ENCODE results near the gene TRAPPC11. TPM values are rescaled to one million over a fixed set of nuclear protein-coding genes. Genes with fewer than 3 reads are reported as not detected.

The TRAPPC11 gene
- polyA plus RNA-seq (78.1 and 83.1 TPM in 2 replicates), polyA minus RNA-seq (128 and 159 TPM in 2 replicates)

DNA sequence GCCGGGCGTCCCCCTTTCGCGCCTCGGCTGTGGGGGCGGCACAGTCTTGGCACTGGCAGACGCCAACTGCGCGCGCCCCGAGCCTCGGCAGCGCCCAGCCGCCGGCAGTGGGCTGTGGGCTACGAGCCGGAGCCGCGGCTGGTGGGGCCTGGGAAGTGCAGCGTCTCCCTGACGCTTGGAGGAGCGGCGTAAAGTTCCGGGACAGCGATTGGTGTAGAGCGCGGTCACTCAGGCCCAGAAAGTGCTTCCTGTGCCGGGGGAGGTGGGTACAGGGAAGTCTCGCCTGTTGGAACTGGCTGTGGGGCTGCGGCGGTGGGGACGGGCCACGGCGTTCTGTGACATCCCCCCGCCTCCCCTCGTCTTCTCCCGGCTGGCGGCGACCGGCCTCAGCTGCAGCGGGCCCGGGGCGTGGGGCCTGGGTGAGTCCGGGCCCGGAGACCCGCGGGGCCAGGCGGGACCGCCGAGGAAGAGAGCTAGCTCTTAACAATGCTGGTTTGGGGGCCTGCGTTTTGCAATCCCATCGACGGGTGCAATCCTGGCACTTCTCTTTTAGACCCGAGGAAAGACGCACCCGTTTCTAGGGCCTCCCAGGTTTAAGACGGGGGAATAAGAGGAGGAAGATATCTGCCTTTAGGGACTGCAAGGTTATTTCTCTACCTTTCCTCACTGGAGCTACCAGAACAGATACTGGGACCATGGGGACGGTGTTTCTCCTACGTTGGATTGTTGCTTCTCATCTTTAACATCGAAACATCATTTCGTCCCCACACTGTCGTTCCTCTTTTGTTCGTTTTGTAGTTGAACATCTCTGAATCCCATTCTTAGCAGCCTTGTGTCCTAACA is at the start of gene TRAPPC11, which contains the start of gene RWDD4:
Gene TRAPPC11, plus strand, starts transcription at position 265 of the 843 bp plus-strand sequence. CDS start 4,575 bp downstream, outside the sequence.
Gene RWDD4, minus strand, starts transcription at position 157 of the 843 bp plus-strand sequence. CDS start 233 bp downstream, outside the sequence.
- TF ChIP-seq POLR2AphosphoS5 (IDR thresholded peaks at IDR 0.05) = peak; percentile 91
- TF ChIP-seq, protein P1, sequence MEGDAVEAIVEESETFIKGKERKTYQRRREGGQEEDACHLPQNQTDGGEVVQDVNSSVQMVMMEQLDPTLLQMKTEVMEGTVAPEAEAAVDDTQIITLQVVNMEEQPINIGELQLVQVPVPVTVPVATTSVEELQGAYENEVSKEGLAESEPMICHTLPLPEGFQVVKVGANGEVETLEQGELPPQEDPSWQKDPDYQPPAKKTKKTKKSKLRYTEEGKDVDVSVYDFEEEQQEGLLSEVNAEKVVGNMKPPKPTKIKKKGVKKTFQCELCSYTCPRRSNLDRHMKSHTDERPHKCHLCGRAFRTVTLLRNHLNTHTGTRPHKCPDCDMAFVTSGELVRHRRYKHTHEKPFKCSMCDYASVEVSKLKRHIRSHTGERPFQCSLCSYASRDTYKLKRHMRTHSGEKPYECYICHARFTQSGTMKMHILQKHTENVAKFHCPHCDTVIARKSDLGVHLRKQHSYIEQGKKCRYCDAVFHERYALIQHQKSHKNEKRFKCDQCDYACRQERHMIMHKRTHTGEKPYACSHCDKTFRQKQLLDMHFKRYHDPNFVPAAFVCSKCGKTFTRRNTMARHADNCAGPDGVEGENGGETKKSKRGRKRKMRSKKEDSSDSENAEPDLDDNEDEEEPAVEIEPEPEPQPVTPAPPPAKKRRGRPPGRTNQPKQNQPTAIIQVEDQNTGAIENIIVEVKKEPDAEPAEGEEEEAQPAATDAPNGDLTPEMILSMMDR (IDR thresholded peaks at IDR 0.05; ENCODE audit: poor library complexity, severe bottlenecking) = peak; percentile 67
- TF ChIP-seq RAD21 (conservative IDR thresholded peaks at IDR 0.05) = peak; percentile 59
- TF ChIP-seq EP300 (conservative IDR thresholded peaks at IDR 0.05; ENCODE audit: poor library complexity, severe bottlenecking) = peak; percentile 41
- TF ChIP-seq TAF1 (IDR thresholded peaks at IDR 0.05; ENCODE audit: low read depth) = peak; percentile 80
- no peak for TF ChIP-seq EZH2 (IDR thresholded peaks at IDR 0.05; ENCODE audit: borderline replicate concordance, insufficient read depth, low read length, poor library complexity, severe bottlenecking)
- TF ChIP-seq, protein P2, sequence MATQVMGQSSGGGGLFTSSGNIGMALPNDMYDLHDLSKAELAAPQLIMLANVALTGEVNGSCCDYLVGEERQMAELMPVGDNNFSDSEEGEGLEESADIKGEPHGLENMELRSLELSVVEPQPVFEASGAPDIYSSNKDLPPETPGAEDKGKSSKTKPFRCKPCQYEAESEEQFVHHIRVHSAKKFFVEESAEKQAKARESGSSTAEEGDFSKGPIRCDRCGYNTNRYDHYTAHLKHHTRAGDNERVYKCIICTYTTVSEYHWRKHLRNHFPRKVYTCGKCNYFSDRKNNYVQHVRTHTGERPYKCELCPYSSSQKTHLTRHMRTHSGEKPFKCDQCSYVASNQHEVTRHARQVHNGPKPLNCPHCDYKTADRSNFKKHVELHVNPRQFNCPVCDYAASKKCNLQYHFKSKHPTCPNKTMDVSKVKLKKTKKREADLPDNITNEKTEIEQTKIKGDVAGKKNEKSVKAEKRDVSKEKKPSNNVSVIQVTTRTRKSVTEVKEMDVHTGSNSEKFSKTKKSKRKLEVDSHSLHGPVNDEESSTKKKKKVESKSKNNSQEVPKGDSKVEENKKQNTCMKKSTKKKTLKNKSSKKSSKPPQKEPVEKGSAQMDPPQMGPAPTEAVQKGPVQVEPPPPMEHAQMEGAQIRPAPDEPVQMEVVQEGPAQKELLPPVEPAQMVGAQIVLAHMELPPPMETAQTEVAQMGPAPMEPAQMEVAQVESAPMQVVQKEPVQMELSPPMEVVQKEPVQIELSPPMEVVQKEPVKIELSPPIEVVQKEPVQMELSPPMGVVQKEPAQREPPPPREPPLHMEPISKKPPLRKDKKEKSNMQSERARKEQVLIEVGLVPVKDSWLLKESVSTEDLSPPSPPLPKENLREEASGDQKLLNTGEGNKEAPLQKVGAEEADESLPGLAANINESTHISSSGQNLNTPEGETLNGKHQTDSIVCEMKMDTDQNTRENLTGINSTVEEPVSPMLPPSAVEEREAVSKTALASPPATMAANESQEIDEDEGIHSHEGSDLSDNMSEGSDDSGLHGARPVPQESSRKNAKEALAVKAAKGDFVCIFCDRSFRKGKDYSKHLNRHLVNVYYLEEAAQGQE (IDR thresholded peaks at IDR 0.05; ENCODE audit: borderline replicate concordance) = peak; percentile 66
- TF ChIP-seq SMC3 (conservative IDR thresholded peaks at IDR 0.05; ENCODE audit: poor library complexity) = peak; percentile 52
- TF ChIP-seq MXI1 (conservative IDR thresholded peaks at IDR 0.05; ENCODE audit: poor library complexity, severe bottlenecking) = no peak
- H3K36me3 ChIP-seq (ENCODE audit: insufficient read depth, low read length) = no peaks in the 10 kb centered on the region
- H3K79me2 ChIP-seq (replicated peaks; ENCODE audit: insufficient read depth, low read length) = peaks cover 55% of the 10 kb centered on the region
- H2AFZ ChIP-seq (ENCODE audit: low read depth, low read length) = peak within 1 kb of the TSS; percentile 71
- no peaks in the 10 kb centered on the region for H3F3A ChIP-seq (ENCODE audit: insufficient read depth, low read length, poor library complexity, severe bottlenecking)
- H3K4me2 ChIP-seq (ENCODE audit: low read length) = peak within 1 kb of the TSS; percentile 81
- H4K20me1 ChIP-seq (ENCODE audit: insufficient read depth) = no peaks in the 10 kb centered on the region
- H3K9ac ChIP-seq (ENCODE audit: low read length) = peak within 1 kb of the TSS; percentile 91
- H3K27ac ChIP-seq (ENCODE audit: low read length) = peak within 1 kb of the TSS; percentile 90
- H3K4me3 ChIP-seq (ENCODE audit: low read length) = peak within 1 kb of the TSS; percentile 75
- H3K9me2 ChIP-seq (ENCODE audit: insufficient read depth, low read length) = no peaks in the 10 kb centered on the region
- no peaks in the 10 kb centered on the region for H3K27me3 ChIP-seq (ENCODE audit: insufficient read depth, low read depth, low read length)
- H3K9me3 ChIP-seq (ENCODE audit: low read length) = no peaks in the 10 kb centered on the region

DNA sequence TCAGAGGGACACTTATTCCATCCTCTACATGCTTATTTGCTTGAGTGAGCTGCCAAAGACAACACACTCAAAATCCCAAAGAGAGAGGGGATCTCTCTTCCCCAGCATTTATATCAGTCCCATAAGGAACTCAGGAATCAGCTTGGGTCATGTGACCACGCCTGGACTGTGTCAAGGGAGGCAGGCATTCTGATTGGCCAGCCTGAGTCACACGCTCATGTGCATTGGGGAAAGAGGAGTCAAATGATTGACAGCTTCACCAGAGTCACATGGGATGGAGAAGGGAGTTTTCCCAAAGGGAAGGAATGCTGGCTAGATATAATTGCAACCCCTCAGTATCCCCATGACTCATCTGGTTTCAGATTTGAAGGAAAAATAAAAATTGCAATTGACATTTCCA is 49.1 kb upstream of the TRAPPC11 start:
- H3K36me3 ChIP-seq (ENCODE audit: insufficient read depth, low read length) = no peaks in the 10 kb centered on the region

More for the DNA sequence above, 49.1 kb upstream of the TRAPPC11 start:
- H3K9ac ChIP-seq (ENCODE audit: low read length) = no peak overlapping the region
- no peak overlapping the region for H3K27ac ChIP-seq (ENCODE audit: low read length)
- H4K20me1 ChIP-seq (ENCODE audit: insufficient read depth) = no peaks in the 10 kb centered on the region
- H2AFZ ChIP-seq (ENCODE audit: low read depth, low read length) = no peak overlapping the region
- H3K9me2 ChIP-seq (ENCODE audit: insufficient read depth, low read length) = no peaks in the 10 kb centered on the region
- TF ChIP-seq, protein P2 (IDR thresholded peaks at IDR 0.05; ENCODE audit: borderline replicate concordance) = no peak
- TF ChIP-seq POLR2AphosphoS5 (IDR thresholded peaks at IDR 0.05) = no peak
- no peak for TF ChIP-seq EZH2 (IDR thresholded peaks at IDR 0.05; ENCODE audit: borderline replicate concordance, insufficient read depth, low read length, poor library complexity, severe bottlenecking)
- TF ChIP-seq RAD21 (conservative IDR thresholded peaks at IDR 0.05) = no peak
- TF ChIP-seq MXI1 (conservative IDR thresholded peaks at IDR 0.05; ENCODE audit: poor library complexity, severe bottlenecking) = no peak
- TF ChIP-seq EP300 (conservative IDR thresholded peaks at IDR 0.05; ENCODE audit: poor library complexity, severe bottlenecking) = no peak
- TF ChIP-seq TAF1 (IDR thresholded peaks at IDR 0.05; ENCODE audit: low read depth) = no peak
- no peak for TF ChIP-seq SMC3 (conservative IDR thresholded peaks at IDR 0.05; ENCODE audit: poor library complexity)
- TF ChIP-seq, protein P1 (IDR thresholded peaks at IDR 0.05; ENCODE audit: poor library complexity, severe bottlenecking) = no peak
- no peak overlapping the region for H3K4me2 ChIP-seq (ENCODE audit: low read length)
- H3K27me3 ChIP-seq (ENCODE audit: insufficient read depth, low read depth, low read length) = no peaks in the 10 kb centered on the region
- no peaks in the 10 kb centered on the region for H3F3A ChIP-seq (ENCODE audit: insufficient read depth, low read length, poor library complexity, severe bottlenecking)
- H3K79me2 ChIP-seq (replicated peaks; ENCODE audit: insufficient read depth, low read length) = no peaks in the 10 kb centered on the region
- no peak overlapping the region for H3K4me3 ChIP-seq (ENCODE audit: low read length)
- no peaks in the 10 kb centered on the region for H3K9me3 ChIP-seq (ENCODE audit: low read length)
